ENCODE results near the gene RNU2-1.
"Not testable (repeated sequence)": the region's sequence is repeated elsewhere in the genome, so short reads cannot be mapped to it uniquely, and the experiment has no call there.

DNA sequence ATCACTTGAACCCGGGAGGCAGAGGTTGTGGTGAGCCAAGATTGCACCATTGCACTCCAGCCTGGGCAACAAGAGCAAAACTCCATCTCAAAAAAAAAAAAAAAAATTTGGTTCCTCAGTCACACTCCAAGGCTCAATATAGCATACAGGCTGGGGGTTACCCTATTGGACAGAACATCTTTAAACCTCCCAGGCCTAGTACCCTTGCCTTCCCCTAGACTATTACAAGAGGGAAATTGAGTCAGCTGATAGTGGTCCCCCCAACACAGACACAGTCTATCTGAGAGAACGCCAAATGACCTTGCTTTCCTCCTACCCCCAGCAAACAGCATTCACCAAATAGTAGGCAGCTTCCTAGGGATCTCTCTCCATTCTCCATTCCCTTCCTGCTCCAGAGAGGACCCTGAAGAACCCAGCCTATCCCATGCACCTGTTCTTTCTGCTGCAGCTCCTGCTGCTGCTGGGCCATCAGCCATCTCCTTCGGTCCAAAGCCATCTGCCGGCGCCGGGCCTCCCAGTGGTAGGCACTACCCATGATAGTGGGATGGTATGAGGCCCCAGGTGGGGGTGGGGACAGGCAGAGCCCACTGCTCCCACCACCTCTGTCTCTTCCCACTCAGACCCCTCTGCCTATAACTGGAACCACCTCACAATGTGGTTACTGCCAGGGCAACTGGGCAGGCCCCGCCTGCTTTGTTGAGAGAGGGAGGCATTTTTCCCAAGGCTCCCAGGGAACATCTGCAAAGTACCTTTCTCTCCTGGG, 5.6 kb downstream of the RNU2-1 start, which contains the start of gene CCDC200:
- TF ChIP-seq YY1 (IDR thresholded peaks at IDR 0.05; ENCODE audit: insufficient read depth, insufficient read length); SUZ12 (IDR thresholded peaks at IDR 0.05; ENCODE audit: extremely low read depth, insufficient read depth, insufficient read length); ZNF274 (IDR thresholded peaks at IDR 0.05; ENCODE audit: low read depth, low read length): not testable (repeated sequence)
